ENCODE results near the gene PLEKHO2.

Gene PLEKHO2

DNA sequence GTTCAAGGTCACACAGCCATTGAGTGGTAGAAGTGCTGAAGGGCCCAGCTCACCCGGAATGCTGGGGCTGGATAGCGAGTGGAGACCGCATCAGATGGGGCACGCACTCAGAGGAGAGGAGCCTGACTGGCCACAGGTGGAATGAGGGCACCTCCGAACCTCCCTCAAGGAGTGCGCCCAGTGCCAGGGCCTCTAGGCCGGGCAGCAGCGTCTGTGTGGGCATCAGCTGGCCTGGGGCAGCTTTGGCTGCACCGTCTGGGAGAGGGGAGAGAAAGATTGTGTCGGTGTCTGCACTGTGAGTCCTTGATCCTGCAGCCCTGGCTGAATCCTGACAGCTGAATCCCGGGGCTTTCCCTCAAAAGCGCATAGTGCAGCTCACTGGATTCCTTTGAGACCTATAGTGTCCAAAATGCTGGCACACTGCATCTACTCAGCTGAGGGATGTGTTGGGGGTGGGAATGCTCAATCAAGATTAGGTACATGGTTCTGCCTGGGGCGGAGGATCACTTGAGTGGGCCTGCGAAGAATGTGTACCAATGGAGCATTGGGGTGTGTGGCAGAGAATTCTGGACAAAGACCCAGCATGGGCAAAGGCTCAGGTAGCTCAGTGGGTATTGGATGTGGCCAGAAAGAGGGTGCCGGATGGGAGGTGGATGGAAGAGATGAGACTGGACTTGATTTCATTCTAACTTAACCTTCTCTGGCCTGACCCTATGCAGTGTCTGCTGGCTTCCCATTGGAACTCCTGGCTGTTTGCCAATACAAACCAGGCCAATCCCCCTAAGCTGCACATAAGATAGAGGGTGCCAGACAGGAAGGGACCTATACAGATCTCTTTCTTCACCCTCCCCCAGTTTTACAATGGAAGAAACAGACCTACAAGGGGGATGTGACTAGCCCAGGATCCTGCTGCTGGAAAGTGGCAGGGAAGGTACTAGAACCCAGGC lies 70.9 kb downstream of the PLEKHO2 start:
- DNase-seq (ENCODE audit: low read depth) = no peak

DNA sequence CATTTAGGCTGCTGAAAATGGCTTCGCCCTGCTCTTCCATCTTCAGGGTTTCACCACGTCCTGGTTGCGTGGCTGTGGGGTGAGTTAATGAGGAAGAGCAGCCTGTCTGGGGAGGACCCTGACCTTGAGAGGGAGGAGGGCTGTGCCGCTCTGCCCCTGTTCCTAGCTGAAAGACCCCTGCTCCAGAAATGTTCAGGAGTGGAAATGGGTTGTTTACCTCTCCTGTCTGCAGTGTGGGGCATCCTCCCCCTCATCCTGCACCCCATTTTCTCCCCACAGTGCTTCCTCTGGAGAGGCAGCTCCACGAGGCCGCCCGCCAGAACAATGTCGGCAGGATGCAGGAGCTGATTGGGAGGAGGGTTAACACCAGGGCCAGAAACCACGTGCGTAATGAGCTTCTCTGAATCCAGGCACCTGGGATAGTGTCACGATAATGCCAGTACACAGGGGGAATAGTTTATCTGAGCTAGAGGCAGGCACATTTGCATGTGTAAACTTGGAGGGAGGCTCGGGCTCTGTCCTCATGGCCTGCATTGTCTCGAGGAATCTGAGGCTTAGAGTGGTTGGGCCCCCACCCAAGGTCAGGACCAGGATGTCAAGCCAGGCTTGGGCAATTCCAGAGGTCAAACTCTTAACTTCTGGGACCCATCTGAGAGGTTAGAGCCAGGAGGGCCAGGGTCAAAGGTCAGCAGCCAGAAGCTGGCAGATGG lies 74.0 kb downstream of the PLEKHO2 start:
- no peak for DNase-seq (ENCODE audit: low read depth)

DNA sequence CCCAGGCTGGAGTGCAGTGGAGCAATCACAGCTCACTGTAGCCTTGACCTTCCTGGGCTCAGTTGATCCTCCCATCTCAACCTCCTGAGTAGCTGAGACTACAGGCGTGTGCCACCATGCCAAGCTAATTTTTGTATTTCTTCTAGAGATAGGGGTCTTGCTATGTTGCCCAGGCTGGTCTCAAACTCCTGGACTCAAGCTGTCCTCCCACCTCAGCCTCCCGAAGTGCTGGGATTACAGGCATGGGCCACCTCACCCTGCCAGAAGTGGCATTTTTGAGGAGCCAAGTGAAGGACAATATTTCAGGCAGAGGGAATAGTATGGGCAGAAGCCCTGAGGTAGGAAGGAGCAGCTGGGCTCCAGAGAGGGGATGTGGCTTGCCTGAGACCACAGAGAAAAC lies 74.7 kb downstream of the PLEKHO2 start:
- no peak for DNase-seq (ENCODE audit: low read depth)

DNA sequence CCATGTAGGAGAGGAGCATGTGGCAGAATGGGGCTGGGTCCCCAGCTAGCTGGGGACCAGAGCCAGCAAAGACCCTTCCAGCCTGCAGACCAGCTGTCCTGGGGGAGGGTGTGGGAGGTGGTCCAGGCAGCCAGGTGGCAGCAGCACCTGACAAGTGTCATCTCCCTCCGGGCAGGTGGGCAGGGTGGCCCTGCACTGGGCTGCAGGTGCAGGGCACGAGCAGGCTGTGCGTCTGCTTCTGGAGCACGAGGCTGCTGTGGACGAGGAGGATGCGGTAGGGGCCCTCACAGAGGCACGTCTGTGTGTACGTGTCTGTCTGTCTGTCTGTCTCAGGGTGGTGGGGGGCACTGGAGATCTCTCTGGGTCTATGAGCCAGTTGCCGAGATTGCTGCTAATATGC lies 75.5 kb downstream of the PLEKHO2 start:
- DNase-seq (ENCODE audit: low read depth) = no peak
